GM12801 (cell line): ENCODE data around the gene MRPL14.

Experiments
- TF ChIP-seq, protein P1 (sequence below): IDR thresholded peaks from one replicate; pipeline ENCODE4 v1.5.1; 2011; ENCODE audit warnings: control low read depth; ENCODE audit not compliant: insufficient read length; ENCODE audit errors: extremely low read depth

Gene MRPL14

DNA sequence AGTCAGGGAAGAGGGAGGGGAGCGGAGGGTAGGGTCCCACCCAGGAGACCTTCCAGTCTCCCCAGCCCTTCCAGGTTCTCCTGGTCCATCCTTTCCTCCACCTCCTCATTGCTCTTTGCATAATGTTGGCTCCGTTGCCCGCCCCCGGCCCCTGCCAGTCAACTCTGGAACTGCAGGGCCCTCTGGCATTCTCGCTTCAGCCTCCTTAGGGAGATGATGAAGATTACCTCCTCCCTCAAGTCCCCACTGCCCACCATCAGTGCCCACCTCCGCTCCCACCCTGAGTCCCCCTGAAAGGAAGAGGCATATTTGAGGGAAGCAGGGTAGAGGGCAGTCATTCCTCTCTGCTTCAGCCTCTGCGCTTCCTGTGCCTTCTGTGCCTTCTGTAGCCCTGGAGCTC, 8.6 kb upstream of the MRPL14 start:
- TF ChIP-seq, protein P1, sequence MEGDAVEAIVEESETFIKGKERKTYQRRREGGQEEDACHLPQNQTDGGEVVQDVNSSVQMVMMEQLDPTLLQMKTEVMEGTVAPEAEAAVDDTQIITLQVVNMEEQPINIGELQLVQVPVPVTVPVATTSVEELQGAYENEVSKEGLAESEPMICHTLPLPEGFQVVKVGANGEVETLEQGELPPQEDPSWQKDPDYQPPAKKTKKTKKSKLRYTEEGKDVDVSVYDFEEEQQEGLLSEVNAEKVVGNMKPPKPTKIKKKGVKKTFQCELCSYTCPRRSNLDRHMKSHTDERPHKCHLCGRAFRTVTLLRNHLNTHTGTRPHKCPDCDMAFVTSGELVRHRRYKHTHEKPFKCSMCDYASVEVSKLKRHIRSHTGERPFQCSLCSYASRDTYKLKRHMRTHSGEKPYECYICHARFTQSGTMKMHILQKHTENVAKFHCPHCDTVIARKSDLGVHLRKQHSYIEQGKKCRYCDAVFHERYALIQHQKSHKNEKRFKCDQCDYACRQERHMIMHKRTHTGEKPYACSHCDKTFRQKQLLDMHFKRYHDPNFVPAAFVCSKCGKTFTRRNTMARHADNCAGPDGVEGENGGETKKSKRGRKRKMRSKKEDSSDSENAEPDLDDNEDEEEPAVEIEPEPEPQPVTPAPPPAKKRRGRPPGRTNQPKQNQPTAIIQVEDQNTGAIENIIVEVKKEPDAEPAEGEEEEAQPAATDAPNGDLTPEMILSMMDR, result no peak

DNA sequence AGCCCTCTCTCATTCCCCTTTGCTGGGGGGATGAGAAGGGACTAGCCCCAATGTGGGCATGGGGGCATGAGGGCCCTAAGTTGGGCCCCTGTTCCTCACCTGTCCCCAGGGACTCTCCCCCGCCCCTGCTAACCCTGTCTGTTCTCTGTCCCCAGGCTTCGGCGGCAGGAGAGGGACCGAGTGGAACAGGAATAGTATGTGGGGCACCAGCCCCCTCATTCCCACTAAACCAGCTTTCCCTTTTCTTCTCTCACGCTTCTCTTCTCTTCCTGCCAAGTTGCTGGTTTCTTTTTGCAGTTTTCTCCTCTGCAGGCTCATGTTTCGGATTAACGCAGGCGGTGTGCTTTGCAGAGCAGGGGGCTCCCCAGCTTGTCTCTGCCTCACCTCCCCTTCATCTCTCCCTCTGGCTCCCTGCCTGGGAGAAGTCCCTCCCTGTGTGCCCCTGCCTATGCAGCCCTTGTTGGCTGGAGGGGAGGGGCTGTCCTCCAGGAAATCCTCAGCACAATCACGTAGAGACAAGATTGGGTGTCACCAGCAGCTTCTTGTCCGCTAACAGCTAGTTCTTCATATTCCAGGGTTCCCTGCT, 8.0 kb upstream of the MRPL14 start:
- TF ChIP-seq, protein P1, result no peak

DNA sequence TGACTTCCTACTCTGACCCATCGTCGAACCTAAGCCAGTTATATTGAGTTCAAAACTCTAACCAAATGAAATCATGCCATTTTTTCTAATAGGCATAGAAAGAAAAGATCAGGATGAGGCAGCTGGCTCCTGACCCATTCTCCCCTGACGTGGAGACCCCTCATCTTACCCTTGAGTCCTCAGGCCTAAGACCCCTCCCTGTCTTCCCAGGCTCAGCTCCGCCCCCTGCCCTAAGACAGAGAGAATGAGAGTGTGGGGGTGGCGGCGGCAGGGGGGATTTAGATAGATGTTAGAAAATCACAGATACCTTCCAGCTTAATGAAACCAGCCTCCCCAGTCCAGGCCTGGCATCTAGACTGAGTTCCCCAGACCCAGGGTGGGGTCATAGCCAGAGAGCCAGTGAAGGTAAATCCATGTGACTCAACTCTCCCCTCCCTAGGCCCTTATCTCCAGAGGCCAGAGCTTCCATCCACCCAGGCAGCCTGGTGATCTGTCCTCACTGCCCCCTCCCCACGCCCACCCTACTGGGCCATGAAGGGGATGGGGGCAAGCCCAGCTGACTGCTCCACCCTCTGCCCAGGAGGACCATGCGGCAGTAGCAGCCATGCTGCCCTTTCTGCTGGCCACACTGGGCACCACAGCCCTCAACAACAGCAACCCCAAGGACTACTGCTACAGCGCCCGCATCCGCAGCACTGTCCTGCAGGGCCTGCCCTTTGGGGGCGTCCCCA, 6.9 kb upstream of the MRPL14 start:
- TF ChIP-seq, protein P1, result no peak

DNA sequence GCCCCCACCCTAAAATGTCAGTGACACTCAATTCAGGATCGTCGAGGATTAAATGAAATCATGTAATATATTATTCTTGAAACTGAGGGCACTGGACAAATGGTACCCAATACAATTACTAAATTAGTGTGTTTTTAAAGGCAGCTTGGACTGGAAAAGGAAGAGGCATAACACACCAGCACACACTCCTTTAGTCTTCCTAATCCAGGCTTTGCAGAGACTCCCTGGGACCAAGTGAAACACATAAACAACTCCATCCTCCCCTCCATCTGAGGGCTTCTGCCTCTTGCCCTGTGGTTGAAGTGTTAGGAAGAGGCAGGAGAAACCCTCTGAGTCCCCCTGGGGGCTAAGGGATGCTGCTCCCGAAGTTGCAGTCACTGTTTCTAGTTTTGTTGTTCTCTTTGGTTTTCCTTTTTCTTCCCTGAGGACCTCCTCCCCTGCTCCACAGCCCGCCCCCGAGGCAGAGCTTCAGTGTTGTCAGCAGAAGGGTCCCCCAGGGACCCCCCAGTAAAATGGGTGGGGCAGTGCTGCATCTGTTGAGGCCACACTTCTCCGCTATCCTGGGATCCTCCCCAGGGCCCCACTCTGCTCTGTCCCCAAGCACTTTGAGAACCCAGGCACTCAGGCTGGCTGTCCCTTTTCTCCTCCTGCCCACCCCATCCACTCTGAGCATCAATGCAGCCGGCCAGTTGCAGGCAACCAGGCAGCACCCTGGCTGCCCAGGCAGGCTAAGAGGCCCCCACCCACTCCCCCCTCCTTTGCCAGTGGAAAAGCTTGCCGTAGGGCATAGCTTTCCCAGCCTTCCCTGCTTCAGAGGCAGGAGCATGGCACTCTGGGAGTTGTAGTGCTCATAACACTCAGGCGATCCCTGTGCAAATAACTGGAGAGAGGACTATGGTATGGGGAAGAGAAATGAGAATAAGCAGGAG, 6.0 kb upstream of the MRPL14 start:
- TF ChIP-seq, protein P1, result no peak

DNA sequence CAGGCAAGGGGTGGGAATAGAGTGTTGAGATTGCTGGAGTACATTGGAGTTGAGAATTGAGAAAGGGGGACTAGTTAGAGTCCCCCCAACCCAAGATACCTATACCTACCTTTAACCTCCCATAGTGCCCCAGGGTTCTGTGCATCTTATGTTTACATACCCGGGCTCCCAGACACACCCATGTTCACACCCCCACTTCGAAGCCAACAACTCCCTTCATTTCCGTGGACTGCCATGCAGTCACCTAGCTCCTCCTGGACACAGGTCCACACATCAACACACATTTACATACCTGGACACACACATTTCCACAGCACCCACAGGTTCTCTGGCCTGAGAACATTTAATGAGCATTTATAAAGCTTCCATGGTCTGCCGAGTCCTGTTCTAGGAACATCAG, 5.2 kb upstream of the MRPL14 start:
- TF ChIP-seq, protein P1, result no peak

DNA sequence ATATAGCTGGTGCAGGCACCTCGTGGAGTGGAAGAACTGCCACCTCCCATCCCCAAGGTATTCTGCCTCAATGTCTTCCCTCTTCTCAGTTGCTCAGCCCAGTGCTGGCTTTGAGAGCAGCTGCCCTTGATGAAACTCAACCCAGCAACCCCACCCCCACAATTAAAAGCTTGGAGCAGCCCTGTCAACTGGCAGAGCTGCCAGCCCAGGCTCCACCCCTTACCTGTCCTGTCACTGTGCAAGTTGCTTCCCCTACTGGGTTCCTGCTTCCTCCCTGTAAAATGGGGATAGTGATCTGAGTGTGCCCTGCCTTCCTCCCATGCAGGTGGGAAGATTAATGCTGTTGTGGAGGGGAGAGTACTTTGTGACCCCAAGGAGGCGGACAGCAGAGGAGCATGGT, 4.6 kb upstream of the MRPL14 start:
- TF ChIP-seq, protein P1, result no peak

DNA sequence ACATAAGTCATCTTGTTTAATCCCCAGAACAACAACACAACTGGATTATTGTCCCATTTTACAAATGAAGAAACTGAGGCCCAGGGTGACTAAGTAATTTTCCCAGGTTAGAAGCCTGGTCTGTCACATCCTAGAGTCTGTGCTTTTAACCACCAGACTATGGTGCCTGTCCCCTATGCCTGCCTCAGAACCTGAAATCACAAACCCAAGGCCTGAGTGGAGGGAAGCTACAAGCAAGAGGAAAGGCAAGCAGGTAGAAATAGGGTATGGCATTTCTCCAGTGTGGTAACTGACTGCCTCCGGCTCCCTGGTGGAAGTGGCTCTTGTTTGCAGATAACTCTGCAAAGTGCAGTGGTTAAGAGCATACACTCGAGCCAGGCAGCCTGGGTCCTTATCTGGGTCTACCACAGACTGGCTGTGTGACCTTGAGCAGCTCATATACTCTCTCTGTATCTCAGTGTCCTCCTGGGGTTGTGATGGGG, 2.6 kb upstream of the MRPL14 start:
- TF ChIP-seq, protein P1, result no peak
